WERI-Rb-1 (cell line): Measurements from ENCODE around the gene NSF.

ENCODE experiments used
- DNase-seq: peaks from one replicate; pipeline ENCODE4 v3.0.0-alpha.2; 2020
- H3K27ac ChIP-seq: fragments of 250-450 bp; sonication (Bioruptor Pico); 2 replicates; pipeline ENCODE4 v1.5.1; 2020; ENCODE audit warnings: mild to moderate bottlenecking, moderate library complexity
- H3K27me3 ChIP-seq: fragments of 250-450 bp; sonication (Bioruptor Pico); 2 replicates; pipeline ENCODE4 v1.5.1; 2021; ENCODE audit warnings: mild to moderate bottlenecking, low read depth, moderate library complexity; ENCODE audit not compliant: insufficient read depth, severe bottlenecking
- H3K36me3 ChIP-seq: fragments of 250-450 bp; sonication (Bioruptor Pico); 2 replicates; pipeline ENCODE4 v1.5.1; 2020; ENCODE audit warnings: mild to moderate bottlenecking, moderate library complexity
- H3K4me3 ChIP-seq: 2 replicates; pipeline ENCODE4 v1.5.1; 2011; ENCODE audit warnings: low read depth, mild to moderate bottlenecking, control low read depth, low read length
- H3K9me3 ChIP-seq: fragments of 250-450 bp; sonication (Bioruptor Pico); 2 replicates; pipeline ENCODE4 v1.5.1; 2021; ENCODE audit warnings: mild to moderate bottlenecking, moderate library complexity; ENCODE audit not compliant: severe bottlenecking
- CTCF ChIP-seq: IDR thresholded peaks from 2 replicates; pipeline ENCODE4 v1.5.1; 2011; ENCODE audit warnings: low read depth, mild to moderate bottlenecking, control low read depth, inconsistent platforms, low read length

The NSF gene

GRCh38 chr17:46733837-46734475 lies 143.5 kb downstream of the NSF start:
- H3K9me3 ChIP-seq: no peaks in the 10 kb centered on the region
- peaks cover 25% of the 10 kb centered on the region for H3K36me3 ChIP-seq
- no peaks in the 10 kb centered on the region for H3K27me3 ChIP-seq
- DNase-seq: no peak
- TF ChIP-seq CTCF: no peak
- no peak overlapping the region for H3K4me3 ChIP-seq
- H3K27ac ChIP-seq: no peak overlapping the region

- H3K27me3 ChIP-seq: no peaks in the 10 kb centered on the region
- no peak for TF ChIP-seq CTCF
- DNase-seq: peak; percentile 29
- no peak overlapping the region for H3K27ac ChIP-seq
- H3K36me3 ChIP-seq: peaks cover 13% of the 10 kb centered on the region
- no peak overlapping the region for H3K4me3 ChIP-seq
- no peaks in the 10 kb centered on the region for H3K9me3 ChIP-seq
Observed at GRCh38 chr17:46736100-46736499, 145.6 kb downstream of the NSF start.

GRCh38 chr17:46737326-46737725 lies 146.9 kb downstream of the NSF start:
- Histone ChIP-seq H3K9me3 (no peaks in the 10 kb centered on the region), H3K27ac (no peak overlapping the region), H3K27me3 (no peaks in the 10 kb centered on the region), H3K36me3 (peaks cover 13% of the 10 kb centered on the region), H3K4me3 (no peak overlapping the region)
- no peak for DNase-seq
- TF ChIP-seq CTCF: no peak

- no peak overlapping the region for H3K27ac ChIP-seq
- H3K9me3 ChIP-seq: no peaks in the 10 kb centered on the region
- no peaks in the 10 kb centered on the region for H3K27me3 ChIP-seq
- no peak overlapping the region for H3K4me3 ChIP-seq
- peaks cover 9% of the 10 kb centered on the region; the same call in 1 of the 2 replicates for H3K36me3 ChIP-seq
- TF ChIP-seq CTCF: no peak
- DNase-seq: no peak
Observed at GRCh38 chr17:46738544-46738943, 148.1 kb downstream of the NSF start.

GRCh38 chr17:46739982-46740381 lies 149.5 kb downstream of the NSF start:
- Histone ChIP-seq H3K27me3 (no peaks in the 10 kb centered on the region), H3K36me3 (peaks cover 9% of the 10 kb centered on the region; the same call in 1 of the 2 replicates)

More at GRCh38 chr17:46739982-46740381, 149.5 kb downstream of the NSF start:
- no peak for TF ChIP-seq CTCF
- DNase-seq: no peak
- Histone ChIP-seq H3K4me3 (no peak overlapping the region), H3K9me3 (no peaks in the 10 kb centered on the region), H3K27ac (no peak overlapping the region)
